Tibial nerve (tissue), 4 donors: ENCODE measurements around the gene GNAL. TPM values are rescaled to one million over a fixed set of nuclear protein-coding genes. Genes with fewer than 3 reads are reported as not detected.
"Not testable (repeated sequence)": the region's sequence is repeated elsewhere in the genome, so short reads cannot be mapped to it uniquely, and the experiment has no call there.

ENCODE experiments used
- DNase-seq, 2 donors: peaks; one replicate each; pipeline ENCODE4 v3.0.0-alpha.2; 2019; ENCODE audit warnings: low spot score in 2 of 2
- H3K27ac ChIP-seq, 4 donors: fragments of 200-600 bp; sonication (generic) in 3 of 4; one replicate each; pipeline ENCODE4 v1.5.1; 2017 to 2019; ENCODE audit warnings: mild to moderate bottlenecking in 1 of 4
- H3K27me3 ChIP-seq, 2 donors: fragments of 200-600 bp; sonication (generic) in 1 of 2; one replicate each; pipeline versions ENCODE4 v1.5.1 to v1.6.0; 2017 to 2019
- H3K36me3 ChIP-seq, 3 donors: fragments of 200-600 bp; sonication (generic); one replicate each; pipeline ENCODE4 v1.5.1; 2018 to 2019
- H3K4me1 ChIP-seq, 4 donors: fragments of 200-600 bp; sonication (generic) in 3 of 4; one replicate each; pipeline ENCODE4 v1.5.1; 2017 to 2019
- H3K4me3 ChIP-seq, 4 donors: fragments of 200-600 bp; sonication (generic) in 3 of 4; one replicate each; pipeline ENCODE4 v1.5.1; 2017 to 2019; ENCODE audit warnings: mild to moderate bottlenecking in 1 of 4, moderate library complexity in 1 of 4
- H3K9me3 ChIP-seq, 4 donors: fragments of 200-600 bp; sonication (generic) in 3 of 4; one replicate each; pipeline ENCODE4 v1.5.1; 2017 to 2019
- CTCF ChIP-seq, 5 experiments: fragments of 200-600 bp in 3 of 5; fragments of 450-650 bp in 2 of 5; sonication (generic) in 3 of 5; IDR thresholded peaks; one replicate each; pipeline ENCODE4 v1.5.1; 2016 to 2019; ENCODE audit warnings: antibody characterized with exemption in 5 of 5, mild to moderate bottlenecking in 3 of 5, moderate library complexity in 2 of 5
- EP300 ChIP-seq, 2 donors: sonication (generic); formaldehyde crosslinking; IDR thresholded peaks; one replicate each; pipeline ENCODE4 v1.6.1; 2017; ENCODE audit warnings: antibody characterized with exemption in 2 of 2, mild to moderate bottlenecking in 1 of 2
- POLR2A ChIP-seq, 2 donors: fragments of 450-650 bp; IDR thresholded peaks; one replicate each; pipeline ENCODE4 v1.6.1; 2017; ENCODE audit warnings: antibody characterized with exemption in 2 of 2, mild to moderate bottlenecking in 2 of 2, moderate library complexity in 2 of 2
- WGBS, 2 donors: methylation state at CpG; one replicate each; pipeline ENCODE4 v1.1.5; 2018; 5-methylcytosine and 5-hydroxymethylcytosine counted together
- total RNA-seq, 4 donors: library from RNA; depleted of rRNA; stranded (reverse); fragments of >200 nt; gene quantifications; one replicate each; pipeline ENCODE4 v1.1.0, GENCODE V29; 2016

GNAL gene
- total RNA-seq, 4 donors from 2014 or later: 11.3 to 17.3 (median 14.4) TPM

GRCh38 chr18:11888726-11889125, 199.7 kb downstream of the GNAL start:
- TF ChIP-seq EP300 (IDR thresholded peaks at IDR 0.05): no peak
- no peak for TF ChIP-seq POLR2A (IDR thresholded peaks at IDR 0.05)
- TF ChIP-seq CTCF (IDR thresholded peaks at IDR 0.05): no peak
- no peaks in the 10 kb centered on the region for H3K9me3 ChIP-seq
- WGBS, 2 donors: 86 to 87% methylated on average over 2 of the region's 2 CpGs
- peaks cover 0 to 99% (median 25%) of the 10 kb centered on the region in 3 donors for H3K36me3 ChIP-seq
- no peaks in the 10 kb centered on the region for H3K4me1 ChIP-seq
- H3K4me3 ChIP-seq: no peak overlapping the region
- DNase-seq: no peak
- no peaks in the 10 kb centered on the region for H3K27me3 ChIP-seq
- no peak overlapping the region for H3K27ac ChIP-seq

GRCh38 chr18:11889284-11889683, 200.2 kb downstream of the GNAL start:
- no peak overlapping the region for H3K27ac ChIP-seq

GRCh38 chr18:11891737-11892136, 202.7 kb downstream of the GNAL start:
- Histone ChIP-seq H3K4me1 (no peaks in the 10 kb centered on the region), H3K27me3 (no peaks in the 10 kb centered on the region), H3K36me3 (peaks cover 0 to 99% (median 19%) of the 10 kb centered on the region in 3 donors), H3K27ac (no peak overlapping the region), H3K9me3 (no peaks in the 10 kb centered on the region), H3K4me3 (no peak overlapping the region)
- no peak for TF ChIP-seq POLR2A (IDR thresholded peaks at IDR 0.05)
- TF ChIP-seq EP300 (IDR thresholded peaks at IDR 0.05): no peak
- no peak for TF ChIP-seq CTCF (IDR thresholded peaks at IDR 0.05)
- 94% methylated on average over 9 of the region's 9 CpGs for WGBS, 2 donors
- DNase-seq: no peak

More at GRCh38 chr18:11889284-11889683, 200.2 kb downstream of the GNAL start:
- Histone ChIP-seq H3K9me3 (no peaks in the 10 kb centered on the region), H3K4me3 (no peak overlapping the region), H3K36me3 (peaks cover 0 to 98% (median 25%) of the 10 kb centered on the region in 3 donors), H3K4me1 (no peaks in the 10 kb centered on the region), H3K27me3 (no peaks in the 10 kb centered on the region)
- TF ChIP-seq POLR2A (IDR thresholded peaks at IDR 0.05): no peak
- no peak for TF ChIP-seq EP300 (IDR thresholded peaks at IDR 0.05)
- no peak for TF ChIP-seq CTCF (IDR thresholded peaks at IDR 0.05)
- no peak for DNase-seq
- 92 to 96% methylated on average over 5 of the region's 5 CpGs for WGBS, 2 donors

- H3K27ac ChIP-seq, H3K27me3 ChIP-seq, H3K9me3 ChIP-seq, H3K4me3 ChIP-seq, H3K4me1 ChIP-seq, DNase-seq: not testable (repeated sequence)
- peaks cover 0 to 93% (median 15%) of the 10 kb centered on the region in 3 donors for H3K36me3 ChIP-seq
- WGBS, 2 donors: 82 to 83% methylated on average over 7 of the region's 7 CpGs
Observed at GRCh38 chr18:11892438-11892837, 203.4 kb downstream of the GNAL start.

- H3K9me3 ChIP-seq: no peaks in the 10 kb centered on the region
- no peak for TF ChIP-seq EP300 (IDR thresholded peaks at IDR 0.05)
- TF ChIP-seq CTCF (IDR thresholded peaks at IDR 0.05): no peak
- TF ChIP-seq POLR2A (IDR thresholded peaks at IDR 0.05): no peak
- H3K36me3 ChIP-seq: peaks cover 0 to 78% (median 0%) of the 10 kb centered on the region in 3 donors
- H3K27me3 ChIP-seq: no peaks in the 10 kb centered on the region
- 0 to 100% methylated on average over 1 of the region's 1 CpG for WGBS, 2 donors
- no peak overlapping the region for H3K27ac ChIP-seq
- DNase-seq: no peak
- no peak overlapping the region for H3K4me3 ChIP-seq
- H3K4me1 ChIP-seq: no peaks in the 10 kb centered on the region
Observed at GRCh38 chr18:11897781-11898180, 208.7 kb downstream of the GNAL start.

- 88 to 95% methylated on average over 3 of the region's 3 CpGs for WGBS, 2 donors
- peaks cover 0 to 75% (median 0%) of the 10 kb centered on the region in 3 donors for H3K36me3 ChIP-seq
- no peak overlapping the region for H3K4me3 ChIP-seq
- no peak overlapping the region for H3K27ac ChIP-seq
- TF ChIP-seq CTCF (IDR thresholded peaks at IDR 0.05) (no peak), EP300 (IDR thresholded peaks at IDR 0.05) (no peak), POLR2A (IDR thresholded peaks at IDR 0.05) (no peak)
- no peaks in the 10 kb centered on the region for H3K9me3 ChIP-seq
- H3K27me3 ChIP-seq: no peaks in the 10 kb centered on the region
- H3K4me1 ChIP-seq: no peaks in the 10 kb centered on the region
- no peak for DNase-seq
Observed at GRCh38 chr18:11899063-11899462, 210.0 kb downstream of the GNAL start.
